NCI-H345 treated with DMSO at 0.1 percent for 48 hours (cell line): ENCODE data around the gene ILKAP.

Source experiments
- DNase-seq: peaks from one replicate; lab custom pipeline; 2025; ENCODE audit not compliant: unreplicated experiment; lab: John Stamatoyannopoulos, UW

The ILKAP gene

GRCh38 chr2:238237431-238238135, 34.1 kb upstream of the ILKAP start:
- DNase-seq = no peak

- DNase-seq = no peak
Measured at GRCh38 chr2:238236571-238236970, 33.1 kb upstream of the ILKAP start.

- DNase-seq = no peak
Measured at GRCh38 chr2:238235856-238236255, 32.4 kb upstream of the ILKAP start.

GRCh38 chr2:238235331-238235732, 31.8 kb upstream of the ILKAP start:
- DNase-seq = no peak

GRCh38 chr2:238233625-238234024, 30.1 kb upstream of the ILKAP start:
- no peak for DNase-seq

GRCh38 chr2:238231809-238232208, 28.3 kb upstream of the ILKAP start:
- no peak for DNase-seq

GRCh38 chr2:238231251-238231793, 27.8 kb upstream of the ILKAP start:
- DNase-seq = no peak

GRCh38 chr2:238230699-238231098, 27.2 kb upstream of the ILKAP start:
- no peak for DNase-seq

GRCh38 chr2:238228700-238229099, 25.2 kb upstream of the ILKAP start:
- DNase-seq = no peak

- DNase-seq = no peak
Measured at GRCh38 chr2:238227587-238228032, 24.1 kb upstream of the ILKAP start.

- DNase-seq = no peak
Measured at GRCh38 chr2:238226698-238227586, 23.4 kb upstream of the ILKAP start.

GRCh38 chr2:238225911-238226697, 22.6 kb upstream of the ILKAP start:
- DNase-seq = no peak

- DNase-seq = no peak
Measured at GRCh38 chr2:238225121-238225520, 21.6 kb upstream of the ILKAP start.

GRCh38 chr2:238224356-238225035, 21.0 kb upstream of the ILKAP start:
- DNase-seq = no peak

GRCh38 chr2:238220892-238221521, 17.5 kb upstream of the ILKAP start:
- DNase-seq = no peak

GRCh38 chr2:238220274-238220891, 16.9 kb upstream of the ILKAP start:
- DNase-seq = no peak

- no peak for DNase-seq
Measured at GRCh38 chr2:238216651-238217184, 13.2 kb upstream of the ILKAP start.

- DNase-seq = no peak
Measured at GRCh38 chr2:238207006-238207405, 3.5 kb upstream of the ILKAP start.

- DNase-seq = no peak
Measured at GRCh38 chr2:238203973-238204683, 633 bp upstream of the ILKAP start.
